Small intestine (tissue), 7 donors: ENCODE measurements around the gene TECR. TPM values are rescaled to one million over a fixed set of nuclear protein-coding genes. Genes with fewer than 3 reads are reported as not detected.
"Not testable (repeated sequence)": the region's sequence is repeated elsewhere in the genome, so short reads cannot be mapped to it uniquely, and the experiment has no call there.

ENCODE experiments used
- DNase-seq, 2 donors: peaks; one replicate each; pipeline versions ENCODE4 v3.0.0 to v3.0.0-alpha.2; 2013
- FAIRE-seq: peaks from 2 replicates; lab custom pipeline; 2012; peaks lifted over from hg19 to GRCh38; lab: Jason Lieb, UNC
- H3K27ac ChIP-seq, 3 donors: one replicate each; pipeline ENCODE4 v1.5.1; 2013; ENCODE audit warnings: low read length in 2 of 3, mild to moderate bottlenecking in 2 of 3, control low read depth in 1 of 3, inconsistent platforms in 1 of 3, low read depth in 1 of 3, moderate library complexity in 1 of 3
- H3K27me3 ChIP-seq, 3 donors: one replicate each; pipeline ENCODE4 v1.6.1; 2013; ENCODE audit warnings: low read length in 3 of 3, inconsistent platforms in 1 of 3; ENCODE audit not compliant: control insufficient read depth in 3 of 3, insufficient read depth in 3 of 3
- H3K36me3 ChIP-seq, 3 donors: one replicate each; pipeline ENCODE4 v1.6.1; 2013; ENCODE audit warnings: low read length in 3 of 3, inconsistent platforms in 1 of 3, low read depth in 1 of 3, mild to moderate bottlenecking in 1 of 3, moderate library complexity in 1 of 3; ENCODE audit not compliant: control insufficient read depth in 3 of 3, insufficient read depth in 2 of 3
- H3K4me1 ChIP-seq, 3 donors: one replicate each; pipeline ENCODE4 v1.6.1; 2013; ENCODE audit warnings: low read length in 2 of 3, inconsistent platforms in 1 of 3, low read depth in 1 of 3, mild to moderate bottlenecking in 1 of 3, moderate library complexity in 1 of 3; ENCODE audit not compliant: control insufficient read depth in 3 of 3, insufficient read depth in 2 of 3
- H3K4me3 ChIP-seq, 3 donors: one replicate each; pipeline ENCODE4 v1.5.1; 2013; ENCODE audit warnings: low read length in 3 of 3, control low read depth in 1 of 3, inconsistent platforms in 1 of 3, low read depth in 1 of 3, mild to moderate bottlenecking in 1 of 3, moderate library complexity in 1 of 3
- H3K9me3 ChIP-seq, 2 donors: one replicate each; pipeline ENCODE4 v1.6.1; 2013; ENCODE audit warnings: low read depth in 1 of 2, low read length in 1 of 2; ENCODE audit not compliant: control insufficient read depth in 2 of 2, insufficient read depth in 1 of 2
- WGBS, 3 donors: extraction: QIAGEN DNeasy Blood & Tissue Kit; methylation state at CpG; one replicate each; pipeline ENCODE4 v1.1.7; 2013; 5-methylcytosine and 5-hydroxymethylcytosine counted together
- polyA plus RNA-seq, 4 donors: library from polyadenylated mRNA; stranded (reverse) in 3 of 4; unstranded in 1 of 4; fragments of 200-250 nt in 3 of 4; fragments of 120-200 nt in 1 of 4; gene quantifications; one replicate each; pipeline versions ENCODE4 v1.2.1 to v1.2.3, GENCODE V29; 2013
- donor health status: healthy with polysubstance abuse.
- donor health status: control.
- donor health status: control.
- donor health status: Bipolar disorder and iron deficiency.
- donor health status: healthy.

Gene TECR
- polyA plus RNA-seq, 4 donors = 147 to 287 (median 200) TPM

DNA sequence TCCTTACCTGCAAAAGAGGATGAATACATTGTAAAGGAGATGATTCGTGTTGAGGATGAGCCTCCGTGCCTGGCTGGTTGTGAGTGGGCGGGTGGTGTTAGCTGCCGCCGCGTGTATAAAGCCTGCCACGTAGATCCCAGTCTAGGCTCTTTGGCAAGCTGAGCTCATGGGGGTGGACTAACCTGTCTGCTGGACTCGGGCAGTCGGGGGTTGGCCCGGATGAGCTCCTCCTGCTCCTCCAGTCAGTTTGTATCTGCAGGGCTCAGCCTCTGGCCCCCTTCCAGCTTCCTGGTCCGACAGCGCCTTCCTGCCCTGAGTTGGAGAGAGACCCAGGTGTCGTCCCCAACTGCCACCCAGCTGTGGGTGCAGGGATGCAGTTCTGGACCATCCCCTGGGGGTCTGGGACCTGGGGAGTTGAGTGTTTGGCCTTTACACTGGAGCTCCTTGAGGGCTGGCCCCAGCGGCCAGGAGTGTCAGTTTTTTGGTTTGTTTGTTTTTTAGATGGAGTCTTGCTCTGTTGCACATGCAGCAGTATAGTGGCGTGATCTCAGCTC, 20.9 kb downstream of the TECR start:
- FAIRE-seq (no peak), DNase-seq (peak in 1 of 2 donors; percentile 63)
- Histone ChIP-seq H3K4me3 (no peak overlapping the region), H3K27me3 (no peaks in the 10 kb centered on the region), H3K9me3 (no peaks in the 10 kb centered on the region), H3K36me3 (peaks cover 0 to 65% (median 3%) of the 10 kb centered on the region in 3 donors), H3K27ac (peak overlapping the region; percentile 5 to 74 (median 25)), H3K4me1 (peaks cover 0 to 45% (median 5%) of the 10 kb centered on the region in 3 donors)
- WGBS, 3 donors = 27 to 50% (median 43%) methylated on average over 12 to 15 of the region's 15 CpGs

DNA sequence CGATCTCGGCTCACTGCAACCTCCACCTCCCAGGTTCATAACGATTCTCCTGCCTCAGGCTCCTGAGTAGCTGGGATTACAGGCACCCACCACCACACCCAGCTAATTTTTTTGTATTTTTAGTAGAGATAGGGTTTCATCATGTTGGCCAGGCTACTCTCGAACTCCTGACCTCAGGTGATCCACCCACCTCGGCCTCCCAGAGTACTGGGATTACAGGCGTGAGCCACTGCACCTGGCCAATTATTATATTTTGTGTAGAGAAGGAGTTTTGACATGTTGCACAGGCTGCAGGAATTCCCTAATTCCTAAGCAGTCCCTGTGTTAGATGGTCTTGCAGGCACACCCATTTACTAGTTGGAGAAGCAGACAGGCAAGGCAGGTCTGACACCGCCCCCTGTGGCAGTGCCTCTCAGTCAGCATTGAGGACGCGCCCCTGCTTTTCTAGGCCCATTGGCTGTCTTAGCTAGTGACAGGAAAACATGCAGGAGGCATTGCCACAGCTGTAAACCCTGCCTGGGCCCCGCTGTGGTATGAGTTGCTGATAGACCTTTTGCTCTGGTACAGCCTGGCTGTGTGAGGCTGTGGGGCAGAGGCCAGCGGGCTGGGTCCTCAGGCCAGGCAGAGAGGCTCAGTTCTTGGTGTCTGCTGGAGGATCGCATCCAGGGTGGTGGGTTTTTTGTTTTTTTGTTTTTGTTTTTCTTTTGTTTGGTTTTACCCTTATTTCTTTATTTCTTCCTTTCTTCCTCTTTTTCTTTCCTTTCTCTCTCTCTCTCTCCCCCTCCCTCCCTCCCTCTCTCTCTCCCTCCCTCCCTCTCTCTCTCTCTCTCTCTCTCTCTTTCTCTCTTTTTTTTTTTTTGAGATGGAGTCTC, 22.0 kb downstream of the TECR start:
- not testable (repeated sequence) for H3K27me3 ChIP-seq, H3K4me3 ChIP-seq, H3K9me3 ChIP-seq, FAIRE-seq
- WGBS, 3 donors = 34 to 58% (median 37%) methylated on average over 12 of the region's 12 CpGs
- peak; percentile 70 to 93 for DNase-seq
- peaks cover 0 to 60% (median 3%) of the 10 kb centered on the region in 3 donors for H3K36me3 ChIP-seq
- H3K4me1 ChIP-seq = peaks cover 0 to 46% (median 2%) of the 10 kb centered on the region in 3 donors
- H3K27ac ChIP-seq = peak overlapping the region in 2 of 3 donors; percentile 74 to 79

DNA sequence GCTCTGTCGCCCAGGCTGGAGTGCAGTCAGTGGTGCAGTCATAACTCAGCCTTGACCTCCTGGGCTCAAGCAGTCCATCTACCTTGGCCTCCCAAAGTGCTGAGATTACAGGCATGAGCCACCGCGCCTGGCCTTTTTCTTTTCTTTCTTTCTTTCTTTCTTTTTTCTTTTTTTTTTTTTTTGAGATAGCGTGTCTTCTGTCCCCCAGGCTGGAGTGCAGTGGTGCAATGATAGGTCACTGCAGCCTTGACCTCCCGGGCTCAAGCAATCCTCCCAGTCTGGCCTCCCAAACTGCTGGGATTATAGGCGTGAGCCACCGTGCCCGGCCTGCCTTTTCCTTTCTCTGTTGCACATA, 22.6 kb downstream of the TECR start:
- WGBS, 3 donors = 81 to 90% (median 83%) methylated on average over 8 of the region's 8 CpGs
- Histone ChIP-seq H3K36me3 (peaks cover 0 to 55% (median 0%) of the 10 kb centered on the region in 3 donors), H3K27ac (peak overlapping the region in 1 of 3 donors; percentile 74), H3K4me1 (peaks cover 0 to 51% (median 2%) of the 10 kb centered on the region in 3 donors)
- FAIRE-seq, H3K27me3 ChIP-seq, H3K4me3 ChIP-seq, DNase-seq, H3K9me3 ChIP-seq: not testable (repeated sequence)

DNA sequence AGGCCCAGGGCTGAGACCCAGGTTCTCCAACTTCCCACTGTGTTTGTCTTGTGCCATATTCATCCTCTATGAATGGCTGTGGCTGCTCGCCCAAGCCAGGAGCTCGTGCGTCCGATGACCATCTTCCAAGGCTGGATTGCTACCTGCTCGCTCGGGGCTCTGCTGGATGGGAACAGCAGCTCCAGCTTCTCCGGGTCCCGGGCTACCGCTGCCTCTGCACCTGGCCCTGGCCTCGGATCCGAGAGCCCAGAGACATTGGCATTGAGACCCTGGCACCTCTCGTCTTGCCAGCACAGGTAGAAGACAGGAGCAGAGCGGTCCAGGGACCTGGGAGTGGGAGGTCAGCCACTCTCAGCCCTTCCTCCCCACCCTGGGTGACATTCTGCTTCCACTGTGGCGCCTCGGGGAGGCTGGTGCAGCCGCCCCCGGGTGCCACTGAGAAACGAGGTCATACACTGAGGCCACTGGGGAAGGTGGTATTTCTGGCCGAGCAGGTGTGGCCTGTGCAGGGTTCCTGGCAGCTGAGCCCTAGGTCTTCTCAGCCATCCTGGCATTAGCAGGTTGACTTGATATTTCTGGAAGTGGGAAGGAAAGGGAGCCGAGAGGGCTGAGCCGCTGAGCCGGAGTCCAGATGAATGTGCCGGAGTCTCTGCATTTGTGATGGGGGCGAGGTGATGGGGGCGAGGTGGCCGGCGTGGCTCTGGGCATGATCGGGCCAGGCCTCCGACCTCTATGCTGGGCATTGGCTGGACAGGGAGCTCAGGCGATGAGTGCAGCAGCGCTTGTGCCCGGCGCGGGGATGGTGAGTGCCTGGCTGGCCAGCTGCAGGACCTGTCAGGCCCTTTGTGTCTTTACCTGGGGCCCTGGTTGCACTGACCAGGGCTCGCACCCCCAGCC, 23.9 kb downstream of the TECR start:
- H3K27me3 ChIP-seq = no peaks in the 10 kb centered on the region
- H3K27ac ChIP-seq = no peak overlapping the region
- DNase-seq (no peak), FAIRE-seq (no peak)
- peaks cover 0 to 51% (median 2%) of the 10 kb centered on the region in 3 donors for H3K4me1 ChIP-seq
- peaks cover 0 to 56% (median 0%) of the 10 kb centered on the region in 3 donors for H3K36me3 ChIP-seq
- no peak overlapping the region for H3K4me3 ChIP-seq
- H3K9me3 ChIP-seq = no peaks in the 10 kb centered on the region
- WGBS, 3 donors = 89 to 92% (median 90%) methylated on average over 33 to 35 of the region's 35 CpGs

DNA sequence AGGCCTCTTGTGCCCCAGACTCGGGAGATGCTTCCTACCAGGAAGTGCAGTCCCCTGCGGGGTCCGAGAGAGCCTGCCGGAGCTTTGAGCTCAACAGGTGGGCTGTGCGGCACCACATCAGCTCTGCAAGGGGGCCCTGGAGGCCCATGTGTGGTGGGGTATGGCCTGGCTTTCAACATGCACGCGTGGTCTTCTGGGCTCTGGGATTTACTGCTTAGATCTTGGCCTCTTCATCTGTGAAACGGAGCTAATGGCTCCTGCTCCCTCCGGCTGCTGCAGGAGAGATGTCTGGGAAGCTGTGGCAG, 24.5 kb downstream of the TECR start:
- peak overlapping the region in 1 of 3 donors; percentile 57 for H3K27ac ChIP-seq
- peaks cover 0 to 51% (median 2%) of the 10 kb centered on the region in 3 donors for H3K4me1 ChIP-seq

DNA sequence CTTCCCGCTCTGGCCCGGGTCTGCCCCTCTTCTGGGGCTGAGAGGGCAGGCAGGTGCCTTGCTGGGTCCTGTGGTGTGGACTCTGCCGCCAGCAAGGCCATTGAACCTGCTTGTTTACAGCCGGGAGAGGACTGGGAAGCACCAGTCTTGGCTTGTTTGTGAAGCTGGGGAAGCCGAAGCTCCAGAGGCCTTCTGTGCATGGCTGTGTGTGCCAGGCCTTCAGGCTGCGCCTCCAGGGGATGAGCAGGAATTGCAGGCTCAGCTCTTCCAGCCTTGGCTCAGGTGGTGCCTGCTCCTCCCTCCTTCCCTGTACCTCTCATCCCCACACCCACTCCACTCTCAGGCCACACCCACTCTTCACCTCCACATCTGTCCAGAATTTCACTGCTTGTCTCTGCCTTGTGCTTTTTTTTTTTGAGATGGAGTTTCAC, 25.0 kb downstream of the TECR start:
- DNase-seq (peak; percentile 31 to 56), FAIRE-seq (no peak)
- 39 to 62% (median 51%) methylated on average over 6 of the region's 6 CpGs for WGBS, 3 donors
- Histone ChIP-seq H3K4me3 (no peak overlapping the region), H3K4me1 (peaks cover 0 to 51% (median 2%) of the 10 kb centered on the region in 3 donors), H3K27ac (peak overlapping the region in 1 of 3 donors; percentile 57), H3K9me3 (no peaks in the 10 kb centered on the region), H3K36me3 (peaks cover 0 to 51% (median 0%) of the 10 kb centered on the region in 3 donors), H3K27me3 (no peaks in the 10 kb centered on the region)

More for the DNA sequence above, 24.5 kb downstream of the TECR start:
- DNase-seq (no peak), FAIRE-seq (no peak)
- Histone ChIP-seq H3K9me3 (no peaks in the 10 kb centered on the region), H3K36me3 (peaks cover 0 to 56% (median 0%) of the 10 kb centered on the region in 3 donors), H3K27me3 (no peaks in the 10 kb centered on the region), H3K4me3 (no peak overlapping the region)
- WGBS, 3 donors = 76 to 90% (median 84%) methylated on average over 9 of the region's 9 CpGs

DNA sequence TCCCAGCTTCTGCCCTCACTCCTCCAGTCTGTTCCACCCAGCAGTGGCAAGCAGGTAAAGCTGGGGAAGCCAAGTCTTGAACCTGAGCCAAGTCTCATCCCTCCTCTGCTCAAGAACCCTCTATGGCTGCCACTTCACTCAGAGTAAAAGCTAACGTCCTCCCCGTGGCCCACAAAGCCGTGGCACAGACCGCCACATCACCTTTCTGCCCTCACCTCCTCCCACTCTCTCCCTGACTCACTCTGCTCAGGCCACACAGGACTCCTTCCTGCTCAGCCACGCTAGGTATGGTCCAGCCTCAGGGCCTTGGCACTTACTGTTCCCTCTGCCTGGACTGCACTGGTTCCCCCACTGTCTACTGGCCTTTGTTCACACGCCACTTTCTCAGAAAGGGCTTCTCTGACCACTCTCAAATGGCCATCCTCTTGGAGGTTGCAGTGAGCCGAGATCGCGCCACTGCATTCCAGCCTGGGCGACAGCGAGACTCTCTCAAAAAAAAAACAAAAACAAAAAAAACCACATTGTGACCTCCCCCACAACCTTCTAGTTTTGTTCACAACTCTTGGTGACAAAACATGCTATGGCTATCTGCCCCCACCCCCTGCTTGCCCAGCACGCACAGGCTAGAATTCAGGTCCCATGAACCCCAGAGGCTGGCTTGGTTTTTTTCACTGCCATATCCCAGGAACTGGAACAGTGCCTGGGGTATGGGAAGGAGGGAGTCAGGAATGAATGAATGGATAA, 26.7 kb downstream of the TECR start:
- Histone ChIP-seq H3K27me3 (no peaks in the 10 kb centered on the region), H3K27ac (peak overlapping the region in 1 of 3 donors; percentile 38), H3K4me1 (peaks cover 0 to 43% (median 0%) of the 10 kb centered on the region in 3 donors), H3K4me3 (no peak overlapping the region), H3K36me3 (peaks cover 0 to 49% (median 0%) of the 10 kb centered on the region in 3 donors), H3K9me3 (no peaks in the 10 kb centered on the region)
- FAIRE-seq (no peak), DNase-seq (no peak)
- WGBS, 3 donors = 76 to 82% (median 80%) methylated on average over 12 of the region's 12 CpGs
